NCI-H526 treated with DMSO at 0.1 percent for 48 hours (cell line): ENCODE data around the gene GRB2.
"Not testable (repeated sequence)": the region's sequence is repeated elsewhere in the genome, so short reads cannot be mapped to it uniquely, and the experiment has no call there.

ENCODE experiments used
- DNase-seq: peaks from one replicate; lab custom pipeline; 2025; lab: John Stamatoyannopoulos, UW

GRB2 gene

GRCh38 chr17:75386430-75386829, 19.0 kb downstream of the GRB2 start:
- DNase-seq, result no peak

- no peak for DNase-seq
These were observed 20.7 kb downstream of the GRB2 start for GRCh38 chr17:75384751-75385150.

- no peak for DNase-seq
These were observed 21.7 kb downstream of the GRB2 start for GRCh38 chr17:75383842-75384195.

- no peak for DNase-seq
These were observed 24.7 kb downstream of the GRB2 start for GRCh38 chr17:75380750-75381149.

- no peak for DNase-seq
These were observed 25.2 kb downstream of the GRB2 start for GRCh38 chr17:75380315-75380714.

- not testable (repeated sequence) for DNase-seq
These were observed 26.1 kb downstream of the GRB2 start for GRCh38 chr17:75379426-75379825.

- no peak for DNase-seq
These were observed 32.2 kb downstream of the GRB2 start for GRCh38 chr17:75373280-75373679.

GRCh38 chr17:75371981-75372380, 33.5 kb downstream of the GRB2 start:
- DNase-seq, result no peak

GRCh38 chr17:75371339-75371738, 34.1 kb downstream of the GRB2 start:
- no peak for DNase-seq

- no peak for DNase-seq
These were observed 35.1 kb downstream of the GRB2 start for GRCh38 chr17:75370286-75370915.

GRCh38 chr17:75367838-75368789, 37.4 kb downstream of the GRB2 start:
- not testable (repeated sequence) for DNase-seq

GRCh38 chr17:75367312-75367711, 38.2 kb downstream of the GRB2 start:
- DNase-seq, result no peak

GRCh38 chr17:75366432-75366831, 39.0 kb downstream of the GRB2 start:
- DNase-seq, result no peak

GRCh38 chr17:75365931-75366275, 39.6 kb downstream of the GRB2 start:
- DNase-seq, result no peak

GRCh38 chr17:75365009-75365930, 40.2 kb downstream of the GRB2 start:
- DNase-seq, result no peak

- no peak for DNase-seq
These were observed 41.4 kb downstream of the GRB2 start for GRCh38 chr17:75364078-75364477.

- no peak for DNase-seq
These were observed 43.5 kb downstream of the GRB2 start for GRCh38 chr17:75361996-75362395.

GRCh38 chr17:75361344-75361743, 44.1 kb downstream of the GRB2 start:
- DNase-seq, result no peak

- DNase-seq, result no peak
These were observed 49.1 kb downstream of the GRB2 start for GRCh38 chr17:75356260-75356937.

GRCh38 chr17:75353176-75353575, 52.3 kb downstream of the GRB2 start:
- no peak for DNase-seq

- no peak for DNase-seq
These were observed 53.4 kb downstream of the GRB2 start for GRCh38 chr17:75352079-75352569.

GRCh38 chr17:75350706-75351105, 54.8 kb downstream of the GRB2 start:
- no peak for DNase-seq
